Ovary (tissue), 9 donors: ENCODE data around the gene NDUFC1. TPM values are rescaled to one million over a fixed set of nuclear protein-coding genes. Genes with fewer than 3 reads are reported as not detected.

Source experiments
- DNase-seq, 5 donors: peaks; one replicate each; pipeline ENCODE4 v3.0.0-alpha.2; 2019 to 2020
- H3K27ac ChIP-seq, 2 donors: fragments of 200-600 bp; one replicate each; pipeline versions ENCODE4 v1.5.1 to v1.8.0; 2019 to 2022
- H3K27me3 ChIP-seq: fragments of 200-600 bp; one replicate; pipeline ENCODE4 v1.8.0; 2022
- H3K36me3 ChIP-seq: fragments of 200-600 bp; sonication (generic); one replicate; pipeline ENCODE4 v1.5.1; 2019
- H3K4me1 ChIP-seq: one replicate; pipeline ENCODE4 v1.8.1; 2013; ENCODE audit warnings: mild to moderate bottlenecking, moderate library complexity; ENCODE audit not compliant: insufficient read depth
- H3K4me3 ChIP-seq: fragments of 200-600 bp; sonication (generic); one replicate; pipeline ENCODE4 v1.5.1; 2017
- H3K9me3 ChIP-seq, 2 donors: fragments of 200-600 bp in 1 of 2; sonication (generic) in 1 of 2; one replicate each; pipeline versions ENCODE4 v1.5.1 to v1.8.1; 2013 to 2019; ENCODE audit warnings: mild to moderate bottlenecking in 1 of 2, moderate library complexity in 1 of 2
- CTCF ChIP-seq, 3 donors: fragments of 450-650 bp in 2 of 3; fragments of 200-600 bp in 1 of 3; IDR thresholded peaks; one replicate each; pipeline versions ENCODE4 v1.5.1 to v1.8.0; 2016 to 2022; ENCODE audit warnings: antibody characterized with exemption in 3 of 3, mild to moderate bottlenecking in 1 of 3
- EP300 ChIP-seq: sonication (generic); formaldehyde crosslinking; IDR thresholded peaks from one replicate; pipeline ENCODE4 v1.6.1; 2017; ENCODE audit warnings: antibody characterized with exemption
- POLR2A ChIP-seq: fragments of 450-650 bp; IDR thresholded peaks from one replicate; pipeline ENCODE4 v1.6.1; 2017; ENCODE audit warnings: antibody characterized with exemption, mild to moderate bottlenecking, moderate library complexity
- WGBS, 3 donors: extraction: QIAGEN DNeasy Blood & Tissue Kit in 1 of 3; methylation state at CpG; one replicate each; pipeline versions ENCODE4 v1.1.5 to v1.1.7; 2013 to 2017; 5-methylcytosine and 5-hydroxymethylcytosine counted together
- intact Hi-C, 4 donors: fragments of 100-400 bp; cut with DNase I; formaldehyde crosslinking; loops; one replicate each; pipeline versions ENCODE4 v1.11.0 to v1.15.1; 2022 to 2023
- polyA plus RNA-seq, 2 donors: library from polyadenylated mRNA; stranded (reverse); fragments of 200-250 nt in 1 of 2; fragments of 350-450 nt in 1 of 2; fragmentation: Illumina TruSeq in 1 of 2; extraction: RNeasy Lipid Tissue Mini Kit (QIAGEN cat#74804) in 1 of 2; gene quantifications; one replicate each; pipeline ENCODE4 v1.2.3, GENCODE V29; 2013 to 2014
- small RNA-seq: library from RNA; depleted of rRNA; stranded (forward); fragments of <200 nt; gene quantifications from one replicate; pipeline ENCODE3, GENCODE V24; 2016
- total RNA-seq, 7 donors: library from RNA; depleted of rRNA in 2 of 7; stranded (reverse); fragments of >200 nt in 2 of 7; fragmentation: NEBNext Ultra II Directional in 3 of 7; extraction: Animal tissue kit (Norgen Biotek cat#: 25700) in 3 of 7; gene quantifications; one replicate each; pipeline versions ENCODE4 v1.1.0 to v1.2.4, GENCODE V29; 2016 to 2023
- donor health status: DM: no; HTN: no; CAD: no; lungs with moderate emphysema.
- donor health status: DM: no; HTN: no; CAD: no.
- donor health status: Bipolar disorder and iron deficiency.
- donor health status: DM: yes; HTN: yes; CAD: no.
- donor health status: DM: no; HTN: no; CAD: no.
- donor health status: DM: yes; HTN: yes; CAD: no.

Gene NDUFC1
- total and polyA plus RNA-seq, 9 donors = 24.6 to 89.8 (median 57.0) TPM

GRCh38 chr4:139241784-139242151, 60.5 kb downstream of the NDUFC1 start:
- H3K4me1 ChIP-seq = peaks cover 2% of the 10 kb centered on the region
- no peak overlapping the region for H3K27ac ChIP-seq
- no peak overlapping the region for H3K4me3 ChIP-seq
- no peak for DNase-seq
- no peaks in the 10 kb centered on the region for H3K36me3 ChIP-seq
- no peaks in the 10 kb centered on the region for H3K9me3 ChIP-seq
- WGBS, 3 donors = 93 to 96% (median 94%) methylated on average over 12 of the region's 12 CpGs
- intact Hi-C loops = loop anchor here in 1 of 4 donors (10.0 kb wide), 1 partner anchor 53 kb away; no protein-coding TSS in a partner anchor
- H3K27me3 ChIP-seq = no peaks in the 10 kb centered on the region
- no peak for TF ChIP-seq POLR2A
- no peak for TF ChIP-seq CTCF (IDR thresholded peaks at IDR 0.05)
- no peak for TF ChIP-seq EP300

- Histone ChIP-seq H3K27me3 (no peaks in the 10 kb centered on the region), H3K4me3 (no peak overlapping the region), H3K4me1 (peaks cover 2% of the 10 kb centered on the region), H3K27ac (no peak overlapping the region), H3K36me3 (no peaks in the 10 kb centered on the region), H3K9me3 (no peaks in the 10 kb centered on the region)
- no peak for DNase-seq
- intact Hi-C loops = loop anchor here in 1 of 4 donors (10.0 kb wide), 1 partner anchor 54 kb away; no protein-coding TSS in a partner anchor
- TF ChIP-seq CTCF (IDR thresholded peaks at IDR 0.05) = no peak
- 87 to 88% (median 87%) methylated on average over 11 of the region's 11 CpGs for WGBS, 3 donors
Observed at GRCh38 chr4:139241086-139241783, 61.0 kb downstream of the NDUFC1 start.

Small RNA genes lying within 50 kb of the gene (small RNA-seq; reads per million reads assigned to genes)
- gene RNU6-1074P (not detected), gene RNU6-1214P (not detected)

Other genes with a start within 250 kb of the NDUFC1 start
- gene ELF2, start 125.3 kb downstream of the NDUFC1 start, total RNA-seq = 10 to 100 TPM; 41.7 to 66.8 (median 53.0) TPM
- 10 to 100 TPM; 28.8 to 39.4 TPM for gene ELF2, start 125.3 kb downstream of the NDUFC1 start, polyA plus RNA-seq
- gene MGARP, start 22.3 kb downstream of the NDUFC1 start, total RNA-seq = 10 to 100 TPM; 11.4 to 26.1 (median 18.3) TPM
- gene MGARP, start 22.3 kb downstream of the NDUFC1 start, polyA plus RNA-seq = 100 to 1,000 TPM in 1 of 2 donors, 10 to 100 TPM in 1; 22.9 to 108 TPM
- gene NAA15, start 972 bp downstream of the NDUFC1 start, total RNA-seq = 10 to 100 TPM; 19.1 to 50.8 (median 35.7) TPM
- gene NAA15, start 972 bp downstream of the NDUFC1 start, polyA plus RNA-seq = 10 to 100 TPM in 1 of 2 donors, 1 to 10 TPM in 1; 7.1 to 10.6 TPM
- gene RAB33B, start 151.6 kb upstream of the NDUFC1 start, total RNA-seq = 10 to 100 TPM in 5 of 7 donors, 1 to 10 TPM in 2; 9.4 to 15.0 (median 12.8) TPM
- gene RAB33B, start 151.6 kb upstream of the NDUFC1 start, polyA plus RNA-seq = 1 to 10 TPM; 6.8 to 6.9 TPM